ENCODE measurements around the gene CENATAC. TPM values are rescaled to one million over a fixed set of nuclear protein-coding genes. Genes with fewer than 3 reads are reported as not detected.

CENATAC gene
- total and polyA plus RNA-seq, 2 experiments from 2014 or later = 31.7 to 34.5 TPM

GRCh38 chr11:119023741-119024140 lies 25.8 kb downstream of the CENATAC start (continued):
- TF ChIP-seq ZNF462 (CRISPR knock-in tag; IDR thresholded peaks at IDR 0.05) = no peak
- TF ChIP-seq ZNF114 (CRISPR knock-in tag; IDR thresholded peaks at IDR 0.05) = no peak

GRCh38 chr11:119024430-119025098 lies 26.6 kb downstream of the CENATAC start:
- Mint-ChIP-seq H3K36me3 (ENCODE audit: low read depth) (peaks cover 78% of the 10 kb centered on the region), H3K4me3 (no peak overlapping the region), H3K27me3 (ENCODE audit: insufficient read depth, low read depth, poor library complexity) (peaks cover 24% of the 10 kb centered on the region), H3K27ac (peak overlapping the region; percentile 60; the same call in 1 of the 2 replicates), H3K4me1 (peaks cover 33% of the 10 kb centered on the region), H3K9me3 (no peaks in the 10 kb centered on the region; the same call in 2 of the 3 replicates)
- no peaks in the 10 kb centered on the region for H3K9me2 ChIP-seq (ENCODE audit: insufficient read depth)
- no peak for DNase-seq (ENCODE audit: low spot score)
- peaks cover 33% of the 10 kb centered on the region for H3K79me2 ChIP-seq (replicated peaks; ENCODE audit: insufficient read depth)
- H4K20me1 ChIP-seq (replicated peaks; ENCODE audit: insufficient read depth) = peaks cover 15% of the 10 kb centered on the region
- H3K4me3 ChIP-seq = no peak overlapping the region
- no peak overlapping the region for H2AFZ ChIP-seq
- H3K4me2 ChIP-seq = no peak overlapping the region
- no peak for TF ChIP-seq NANOG (IDR thresholded peaks at IDR 0.05; ENCODE audit: borderline replicate concordance)
- TF ChIP-seq CREB1 (CRISPR knock-in tag; IDR thresholded peaks at IDR 0.05; ENCODE audit: low read depth) = no peak
- no peak for ATAC-seq
- H3K27ac ChIP-seq (ENCODE audit: low read depth) = no peak overlapping the region
- no peaks in the 10 kb centered on the region for H3K27me3 ChIP-seq (ENCODE audit: insufficient read depth)
- H3F3A ChIP-seq (replicated peaks; ENCODE audit: low read depth) = peaks cover 33% of the 10 kb centered on the region
- H3K36me3 ChIP-seq (ENCODE audit: insufficient read depth) = peaks cover 34% of the 10 kb centered on the region
- H3K4me1 ChIP-seq (ENCODE audit: insufficient read depth) = peaks cover 18% of the 10 kb centered on the region

Data from GM23338 (cell line).